ENCODE measurements around the gene PRSS16.

The PRSS16 gene

GRCh38 chr6:27287751-27288135 lies 40.2 kb downstream of the PRSS16 start:
- no peak for TF ChIP-seq CTCF (IDR thresholded peaks at IDR 0.05)
- TF ChIP-seq ZFX (IDR thresholded peaks at IDR 0.05; ENCODE audit: borderline replicate concordance), result no peak
- H3K27ac ChIP-seq, result no peak overlapping the region

GRCh38 chr6:27288136-27289044 lies 40.9 kb downstream of the PRSS16 start:
- H3K27ac ChIP-seq, result no peak overlapping the region
- TF ChIP-seq CTCF (IDR thresholded peaks at IDR 0.05) (no peak), ZFX (IDR thresholded peaks at IDR 0.05; ENCODE audit: borderline replicate concordance) (no peak)

- TF ChIP-seq CTCF (IDR thresholded peaks at IDR 0.05) (no peak), ZFX (IDR thresholded peaks at IDR 0.05; ENCODE audit: borderline replicate concordance) (no peak)
- H3K27ac ChIP-seq, result no peak overlapping the region
These were observed 42.8 kb downstream of the PRSS16 start for GRCh38 chr6:27290065-27290849.

- H3K27ac ChIP-seq, result no peak overlapping the region
- TF ChIP-seq CTCF (IDR thresholded peaks at IDR 0.05), result no peak
- TF ChIP-seq ZFX (IDR thresholded peaks at IDR 0.05; ENCODE audit: borderline replicate concordance), result no peak
These were observed 43.3 kb downstream of the PRSS16 start for GRCh38 chr6:27290850-27291208.

- H3K27ac ChIP-seq, result peak overlapping the region; percentile 77; the same call in 1 of the 2 replicates
- TF ChIP-seq ZFX (IDR thresholded peaks at IDR 0.05; ENCODE audit: borderline replicate concordance) (no peak), CTCF (IDR thresholded peaks at IDR 0.05) (no peak)
These were observed 46.1 kb downstream of the PRSS16 start for GRCh38 chr6:27293436-27294098.

- peak overlapping the region; percentile 77 for H3K27ac ChIP-seq
- no peak for TF ChIP-seq CTCF (IDR thresholded peaks at IDR 0.05)
- TF ChIP-seq ZFX (IDR thresholded peaks at IDR 0.05; ENCODE audit: borderline replicate concordance), result no peak
These were observed 46.9 kb downstream of the PRSS16 start for GRCh38 chr6:27294409-27294808.
